MCF 10A (cell line): Measurements from ENCODE around the gene HSP90B1. TPM values are rescaled to one million over a fixed set of nuclear protein-coding genes. Genes with fewer than 3 reads are reported as not detected.
A peak's percentile ranks its signal among the peaks of the same experiment; 100 is the strongest.

Source experiments
- BruUV-seq: library from RNA; stranded (reverse); fragments of 400-500 nt; replicated peaks from 2 replicates; lab custom pipeline; 2021; lab: Mats Ljungman, UMichigan
- CTCF ChIA-PET: fragments of 300-600 bp; sonication (Branson Sonifier 250); formaldehyde crosslinking; extraction: SDS; loops from one replicate; lab custom pipeline; 2021; ENCODE audit warnings: antibody characterized with exemption, inconsistent platforms; lab: Yijun Ruan, JAX
- POLR2A ChIA-PET: fragments of 300-600, 350-650 bp; sonication (Branson Sonifier 250); formaldehyde crosslinking; extraction: SDS; loops from one replicate; lab custom pipeline; 2020; ENCODE audit warnings: antibody characterized with exemption, inconsistent platforms; lab: Yijun Ruan, JAX
- DNase-seq: peaks from one replicate; pipeline ENCODE4 v3.0.0-alpha.2; 2018; ENCODE audit not compliant: unreplicated experiment
- H3K27ac Mint-ChIP-seq: one replicate; pipeline ENCODE4 v1.8.0; 2022; ENCODE audit warnings: mild to moderate bottlenecking, low read depth, mixed read lengths; ENCODE audit not compliant: unreplicated experiment
- H3K27me3 Mint-ChIP-seq: one replicate; pipeline ENCODE4 v1.8.0; 2022; ENCODE audit warnings: mixed read lengths; ENCODE audit not compliant: insufficient read depth, unreplicated experiment
- H3K36me3 Mint-ChIP-seq: one replicate; pipeline ENCODE4 v1.8.0; 2022; ENCODE audit warnings: mild to moderate bottlenecking, moderate library complexity, mixed read lengths; ENCODE audit not compliant: insufficient read depth, unreplicated experiment
- H3K4me1 Mint-ChIP-seq: one replicate; pipeline ENCODE4 v1.8.0; 2022; ENCODE audit warnings: mixed read lengths; ENCODE audit not compliant: insufficient read depth, unreplicated experiment
- H3K4me3 Mint-ChIP-seq: one replicate; pipeline ENCODE4 v1.8.0; 2022; ENCODE audit warnings: mild to moderate bottlenecking, moderate library complexity, mixed read lengths; ENCODE audit not compliant: unreplicated experiment
- H3K9me3 Mint-ChIP-seq: one replicate; pipeline ENCODE4 v1.8.0; 2022; ENCODE audit warnings: mixed read lengths; ENCODE audit not compliant: unreplicated experiment
- CTCF ChIP-seq: fragments of 200-600 bp; IDR thresholded peaks from one replicate; pipeline ENCODE4 v1.8.0; 2022; ENCODE audit warnings: antibody characterized with exemption, mild to moderate bottlenecking; ENCODE audit not compliant: unreplicated experiment
- intact Hi-C: fragments of 100-400 bp; cut with micrococcal nuclease; formaldehyde crosslinking; loops from 2 replicates; pipeline ENCODE4 v1.14.1; 2022
- total RNA-seq: library from RNA; stranded (reverse); gene quantifications from 2 replicates; pipeline ENCODE4 v1.2.3, GENCODE V29; 2022

HSP90B1 gene
- total RNA-seq, 1 experiment from 2014 or later, result 1,052 TPM

- Mint-ChIP-seq H3K9me3 (no peaks in the 10 kb centered on the region), H3K27me3 (no peaks in the 10 kb centered on the region), H3K4me1 (peaks cover 6% of the 10 kb centered on the region), H3K4me3 (no peak overlapping the region), H3K27ac (peak overlapping the region; percentile 64), H3K36me3 (peaks cover 95% of the 10 kb centered on the region)
- DNase-seq, result no peak
- intact Hi-C loops, result no loop called here
- no peak for TF ChIP-seq CTCF
- BruUV-seq, result no TSS peak
- CTCF ChIA-PET, result interaction anchor here (0.6 to 2.2 kb wide), 4 partner anchors 13 to 84 kb away, joined by 4 to 6 read pairs (median 4); partner anchors contain the start of gene HSP90B1
- POLR2A ChIA-PET, result interaction anchor here (0.6 to 0.8 kb wide), 5 partner anchors 9 to 796 kb away, joined by 3 to 4 read pairs (median 3); partner anchors contain the start of gene HSP90B1
Measured at GRCh38 chr12:103947871-103948555, 17.8 kb downstream of the HSP90B1 start.

- POLR2A ChIA-PET, result interaction anchor here (0.7 to 1.7 kb wide), 5 partner anchors 9 to 797 kb away, joined by 3 to 9 read pairs (median 3); partner anchors contain the start of gene HSP90B1
- Mint-ChIP-seq H3K36me3 (peaks cover 95% of the 10 kb centered on the region), H3K27ac (no peak overlapping the region)
Measured at GRCh38 chr12:103948746-103949406, 18.7 kb downstream of the HSP90B1 start.

GRCh38 chr12:103952497-103952896 is 22.3 kb downstream of the HSP90B1 start:
- ChIA-PET POLR2A (interaction anchor here (1.2 to 8.2 kb wide), 3 partner anchors 14 to 337 kb away, joined by 3 to 214 read pairs (median 74); partner anchors contain the start of genes HSP90B1 and TDG), CTCF (interaction anchor here (0.6 to 4.4 kb wide), 3 partner anchors 50 to 929 kb away, joined by 3 to 20 read pairs (median 3); no protein-coding TSS in a partner anchor)
- TF ChIP-seq CTCF, result no peak
- Mint-ChIP-seq H3K4me3 (no peak overlapping the region), H3K27ac (peak overlapping the region; percentile 4), H3K27me3 (no peaks in the 10 kb centered on the region), H3K36me3 (peaks cover 71% of the 10 kb centered on the region), H3K4me1 (peaks cover 18% of the 10 kb centered on the region), H3K9me3 (no peaks in the 10 kb centered on the region)
- intact Hi-C loops, result no loop called here
- BruUV-seq, result no TSS peak
- DNase-seq, result no peak

More at GRCh38 chr12:103948746-103949406, 18.7 kb downstream of the HSP90B1 start:
- intact Hi-C loops, result no loop called here
- CTCF ChIA-PET, result interaction anchor here (0.5 to 2.2 kb wide), 5 partner anchors 13 to 160 kb away, joined by 3 to 8 read pairs (median 4); no protein-coding TSS in a partner anchor
- no peak for DNase-seq
- no peaks in the 10 kb centered on the region for H3K9me3 Mint-ChIP-seq
- no peak for TF ChIP-seq CTCF
- no TSS peak for BruUV-seq
- no peaks in the 10 kb centered on the region for H3K27me3 Mint-ChIP-seq
- H3K4me3 Mint-ChIP-seq, result no peak overlapping the region
- H3K4me1 Mint-ChIP-seq, result peaks cover 8% of the 10 kb centered on the region
